PC-3 (cell line): ENCODE measurements around the gene TAMM41. TPM values are rescaled to one million over a fixed set of nuclear protein-coding genes. Genes with fewer than 3 reads are reported as not detected.

ENCODE experiments used
- ATAC-seq: fragments of 200-7000 bp; cut with Tn5 transposase; 2 replicates; pipeline ENCODE4 v1.9.1; 2020; ENCODE audit warnings: mild to moderate bottlenecking, moderate library complexity
- BruUV-seq: library from RNA; stranded (reverse); fragments of 400-500 nt; replicated peaks from 2 replicates; lab custom pipeline; 2021; lab: Mats Ljungman, UMichigan
- CTCF ChIA-PET: fragments of 300-600 bp; sonication (Branson Sonifier 250); formaldehyde crosslinking; loops from one replicate; lab custom pipeline; 2022; ENCODE audit warnings: antibody characterized with exemption; lab: Charles Lee
- POLR2A ChIA-PET: fragments of 300-600 bp; sonication (Branson Sonifier 250); formaldehyde crosslinking; loops from one replicate; lab custom pipeline; 2022; ENCODE audit warnings: antibody characterized with exemption; ENCODE audit not compliant: unreplicated experiment; lab: Charles Lee
- DNase-seq: peaks from one replicate; pipeline ENCODE4 v3.0.0-alpha.2; 2015
- H2AFZ ChIP-seq: fragments of 300-600 bp; sonication (generic); 2 replicates; pipeline ENCODE4 v1.6.0; 2016; ENCODE audit warnings: antibody characterized with exemption, low read length
- H3F3A ChIP-seq: fragments of 300-600 bp; sonication (generic); one replicate; pipeline ENCODE4 v1.6.0; 2017; ENCODE audit warnings: antibody characterized with exemption, low read length, control low read depth, mild to moderate bottlenecking; ENCODE audit not compliant: unreplicated experiment
- H3K27ac ChIP-seq: fragments of 300-600 bp; sonication (generic); 2 replicates; pipeline ENCODE4 v1.5.1; 2016; ENCODE audit warnings: mild to moderate bottlenecking, low read length
- H3K27me3 ChIP-seq: fragments of 300-600 bp; sonication (generic); 2 replicates; pipeline ENCODE4 v1.6.1; 2016; ENCODE audit warnings: low read length, mixed read lengths
- H3K36me3 ChIP-seq: fragments of 300-600 bp; sonication (generic); 2 replicates; pipeline ENCODE4 v1.6.1; 2016; ENCODE audit warnings: low read depth, mixed run types, low read length, mixed read lengths
- H3K4me1 ChIP-seq: fragments of 300-600 bp; sonication (generic); 2 replicates; pipeline ENCODE4 v1.5.1; 2016; ENCODE audit warnings: low read length; ENCODE audit not compliant: insufficient read depth
- H3K4me2 ChIP-seq: fragments of 300-600 bp; sonication (generic); 2 replicates; pipeline ENCODE4 v1.6.0; 2016; ENCODE audit warnings: low read length
- H3K4me3 ChIP-seq: fragments of 300-600 bp; sonication (generic); 2 replicates; pipeline ENCODE4 v1.5.1; 2016; ENCODE audit warnings: mild to moderate bottlenecking, low read length, mixed read lengths
- H3K79me2 ChIP-seq: fragments of 300-600 bp; sonication (generic); 2 replicates; pipeline ENCODE4 v1.6.1; 2017; ENCODE audit warnings: low read length, mixed read lengths
- H3K9ac ChIP-seq: fragments of 300-600 bp; sonication (generic); 2 replicates; pipeline ENCODE4 v1.6.0; 2016; ENCODE audit warnings: mild to moderate bottlenecking, low read length
- H3K9me2 ChIP-seq: fragments of 300-600 bp; sonication (generic); replicated peaks from 2 replicates; pipeline ENCODE4 v1.6.1; 2016; ENCODE audit warnings: mixed run types, low read length, mixed read lengths
- H3K9me3 ChIP-seq: fragments of 300-600 bp; sonication (generic); 2 replicates; pipeline ENCODE4 v1.6.1; 2016; ENCODE audit warnings: low read length, mixed read lengths
- H4K20me1 ChIP-seq: fragments of 300-600 bp; sonication (generic); 2 replicates; pipeline ENCODE4 v1.6.1; 2016; ENCODE audit warnings: low read length, mixed read lengths
- EZH2 ChIP-seq: fragments of 300-600 bp; sonication (generic); IDR thresholded peaks from one replicate; pipeline ENCODE4 v1.6.1; 2017; ENCODE audit warnings: antibody characterized with exemption, mild to moderate bottlenecking, low read length; ENCODE audit not compliant: unreplicated experiment
- EZH2phosphoT487 ChIP-seq: fragments of 300-600 bp; sonication (generic); IDR thresholded peaks from 2 replicates; pipeline ENCODE4 v1.6.1; 2018; ENCODE audit warnings: mild to moderate bottlenecking, antibody characterized with exemption, low read length, borderline replicate concordance
- intact Hi-C: fragments of 100-400 bp; cut with micrococcal nuclease; formaldehyde crosslinking; loops from 2 replicates; pipeline ENCODE4 v1.9.0; 2023
- total RNA-seq: library from RNA; depleted of rRNA; stranded (reverse); fragments of >200 nt; gene quantifications from 2 replicates; pipeline ENCODE4 v1.2.3, GENCODE V29; 2014
- TF ChIP-seq, protein P1 (sequence below): fragments of 300-600 bp; sonication (generic); conservative IDR thresholded peaks from 2 replicates; pipeline ENCODE4 v1.5.1; 2017; ENCODE audit warnings: antibody characterized with exemption, low read depth, mild to moderate bottlenecking, low read length

The TAMM41 gene
- total RNA-seq, 1 experiment from 2014 or later: 10.5 TPM

DNA sequence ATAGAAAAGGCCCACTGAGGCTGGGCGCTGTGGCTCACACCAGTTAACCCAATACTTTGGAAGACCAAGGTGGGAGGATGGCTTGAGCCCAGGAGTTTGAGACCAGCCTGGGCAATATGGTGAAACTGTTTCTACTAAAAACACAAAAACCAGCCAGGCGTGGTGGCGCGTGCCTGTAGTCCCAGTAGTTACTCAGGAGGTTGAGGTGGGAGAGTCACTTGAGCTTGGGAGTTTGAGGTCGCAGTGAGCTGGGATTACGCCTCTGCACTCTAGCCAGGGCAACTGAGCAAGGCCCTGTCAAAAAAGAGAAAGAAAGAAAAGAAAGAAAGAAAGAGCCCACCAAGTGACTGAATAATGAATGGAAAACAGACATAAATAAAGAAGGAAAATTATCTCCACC, 32.0 kb downstream of the TAMM41 start:
- TF ChIP-seq EZH2phosphoT487: no peak
- TF ChIP-seq, protein P1, sequence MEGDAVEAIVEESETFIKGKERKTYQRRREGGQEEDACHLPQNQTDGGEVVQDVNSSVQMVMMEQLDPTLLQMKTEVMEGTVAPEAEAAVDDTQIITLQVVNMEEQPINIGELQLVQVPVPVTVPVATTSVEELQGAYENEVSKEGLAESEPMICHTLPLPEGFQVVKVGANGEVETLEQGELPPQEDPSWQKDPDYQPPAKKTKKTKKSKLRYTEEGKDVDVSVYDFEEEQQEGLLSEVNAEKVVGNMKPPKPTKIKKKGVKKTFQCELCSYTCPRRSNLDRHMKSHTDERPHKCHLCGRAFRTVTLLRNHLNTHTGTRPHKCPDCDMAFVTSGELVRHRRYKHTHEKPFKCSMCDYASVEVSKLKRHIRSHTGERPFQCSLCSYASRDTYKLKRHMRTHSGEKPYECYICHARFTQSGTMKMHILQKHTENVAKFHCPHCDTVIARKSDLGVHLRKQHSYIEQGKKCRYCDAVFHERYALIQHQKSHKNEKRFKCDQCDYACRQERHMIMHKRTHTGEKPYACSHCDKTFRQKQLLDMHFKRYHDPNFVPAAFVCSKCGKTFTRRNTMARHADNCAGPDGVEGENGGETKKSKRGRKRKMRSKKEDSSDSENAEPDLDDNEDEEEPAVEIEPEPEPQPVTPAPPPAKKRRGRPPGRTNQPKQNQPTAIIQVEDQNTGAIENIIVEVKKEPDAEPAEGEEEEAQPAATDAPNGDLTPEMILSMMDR: no peak
- TF ChIP-seq EZH2: no peak
- Histone ChIP-seq H3K27ac (no peak overlapping the region), H2AFZ (no peak overlapping the region), H3K36me3 (no peaks in the 10 kb centered on the region), H3K4me3 (no peak overlapping the region), H3K9ac (no peak overlapping the region), H3K9me2 (no peaks in the 10 kb centered on the region), H3K79me2 (no peaks in the 10 kb centered on the region), H3K9me3 (no peaks in the 10 kb centered on the region), H3K4me2 (no peak overlapping the region), H4K20me1 (no peaks in the 10 kb centered on the region), H3K27me3 (no peaks in the 10 kb centered on the region), H3F3A (no peaks in the 10 kb centered on the region), H3K4me1 (peaks cover 4% of the 10 kb centered on the region; the same call in 1 of the 2 replicates)
- no TSS peak for BruUV-seq
- DNase-seq (no peak), ATAC-seq (no peak)
- intact Hi-C loops: no loop called here
- ChIA-PET POLR2A (no interaction called here), CTCF (no interaction called here)

DNA sequence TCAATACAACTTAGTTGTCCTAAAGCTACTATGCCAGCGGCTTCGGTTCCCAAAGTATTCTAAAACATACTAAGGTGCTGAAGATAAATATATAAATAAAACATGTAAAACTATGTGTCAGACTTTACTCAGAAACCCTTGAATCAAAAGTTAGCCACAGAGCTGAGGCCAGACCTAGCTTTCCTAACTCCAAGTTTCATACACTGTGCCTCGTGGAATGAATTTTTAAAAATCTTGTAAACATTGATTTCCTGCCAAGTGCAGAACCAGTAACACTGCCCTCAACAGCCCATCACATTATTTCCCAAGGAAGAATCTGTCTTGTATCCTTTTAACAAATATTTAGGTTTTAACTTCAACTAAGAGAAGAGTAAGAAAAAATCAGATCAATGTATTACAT, 36.4 kb downstream of the TAMM41 start:
- intact Hi-C loops: no loop called here
- no peaks in the 10 kb centered on the region for H3K27me3 ChIP-seq
- DNase-seq (peak; percentile 39), ATAC-seq (peak; percentile 84)
- no peaks in the 10 kb centered on the region for H4K20me1 ChIP-seq
- H3K4me3 ChIP-seq: no peak overlapping the region
- TF ChIP-seq EZH2 (no peak), EZH2phosphoT487 (no peak)
- TF ChIP-seq, protein P1: no peak
- no peaks in the 10 kb centered on the region for H3F3A ChIP-seq
- no peak overlapping the region for H3K9ac ChIP-seq
- H3K27ac ChIP-seq: no peak overlapping the region
- ChIA-PET CTCF (no interaction called here), POLR2A (no interaction called here)
- BruUV-seq: no TSS peak
- no peaks in the 10 kb centered on the region for H3K9me3 ChIP-seq
- no peaks in the 10 kb centered on the region for H3K79me2 ChIP-seq
- no peaks in the 10 kb centered on the region for H3K4me1 ChIP-seq
- no peak overlapping the region for H3K4me2 ChIP-seq
- no peaks in the 10 kb centered on the region for H3K9me2 ChIP-seq
- peaks cover 26% of the 10 kb centered on the region for H3K36me3 ChIP-seq
- no peak overlapping the region for H2AFZ ChIP-seq

DNA sequence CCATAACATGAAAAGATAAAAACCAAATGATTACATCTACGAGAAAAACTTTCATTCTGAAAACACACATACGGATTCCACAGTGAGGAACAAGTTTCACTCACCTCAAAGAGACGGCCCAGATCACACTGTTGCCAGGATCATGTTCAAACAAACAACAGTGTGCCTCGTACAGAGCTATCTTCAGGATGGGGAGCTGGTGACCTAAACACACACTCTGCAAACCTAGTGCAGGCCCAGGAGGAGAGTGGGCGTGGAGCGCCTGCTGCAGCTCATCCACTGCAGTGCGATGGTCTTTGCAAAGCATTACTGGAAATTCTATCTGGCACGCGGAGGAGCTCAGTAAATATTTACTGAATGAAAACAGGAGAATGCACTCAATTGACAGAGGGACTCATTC, 38.5 kb downstream of the TAMM41 start:
- ATAC-seq: no peak
- Histone ChIP-seq H3K27me3 (no peaks in the 10 kb centered on the region), H3K9me2 (no peaks in the 10 kb centered on the region), H3F3A (no peaks in the 10 kb centered on the region), H3K4me1 (no peaks in the 10 kb centered on the region), H3K27ac (no peak overlapping the region), H2AFZ (no peak overlapping the region), H3K9me3 (no peaks in the 10 kb centered on the region), H3K9ac (no peak overlapping the region), H3K36me3 (peaks cover 34% of the 10 kb centered on the region), H3K4me2 (no peak overlapping the region), H3K79me2 (no peaks in the 10 kb centered on the region), H3K4me3 (no peak overlapping the region), H4K20me1 (no peaks in the 10 kb centered on the region)
- CTCF ChIA-PET: no interaction called here
- POLR2A ChIA-PET: no interaction called here
- no peak for DNase-seq
- intact Hi-C loops: no loop called here
- TF ChIP-seq EZH2: no peak
- TF ChIP-seq EZH2phosphoT487: no peak
- no TSS peak for BruUV-seq
